ENCODE results near the gene CDT1.
A peak's percentile ranks its signal among the peaks of the same experiment; 100 is the strongest.

CDT1 gene

DNA sequence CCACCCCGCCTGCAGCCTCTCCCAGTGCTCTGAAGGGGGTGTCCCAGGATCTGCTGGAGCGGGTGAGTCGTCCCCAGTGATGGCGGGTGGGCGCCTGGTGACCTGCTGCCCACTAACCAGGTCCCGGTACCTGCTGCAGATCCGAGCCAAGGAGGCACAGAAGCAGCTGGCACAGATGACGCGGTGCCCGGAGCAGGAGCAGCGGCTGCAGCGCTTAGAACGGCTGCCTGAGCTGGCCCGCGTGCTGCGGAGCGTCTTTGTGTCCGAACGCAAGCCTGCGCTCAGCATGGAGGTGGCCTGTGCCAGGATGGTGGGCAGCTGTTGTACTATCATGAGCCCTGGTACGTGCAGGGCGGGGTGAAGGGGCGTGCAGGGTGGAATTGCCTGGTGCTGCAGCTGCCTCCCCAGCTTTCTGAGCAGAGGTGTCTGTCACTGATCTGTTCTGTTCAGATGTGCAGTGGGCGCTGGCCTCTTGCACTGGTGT is 3.6 kb downstream of the CDT1 start:
- no peaks in the 10 kb centered on the region for H3K9me3 Mint-ChIP-seq
- H3K4me1 Mint-ChIP-seq: peaks cover 18% of the 10 kb centered on the region
- ATAC-seq (replicated peaks; ENCODE audit: extremely low read depth, poor library complexity, severe bottlenecking): no peak
- DNase-seq (ENCODE audit: low spot score in 2 of 2): no peak
- peaks cover 27% of the 10 kb centered on the region for H3K36me3 Mint-ChIP-seq (ENCODE audit: insufficient read depth)
- H3K27ac Mint-ChIP-seq (ENCODE audit: low read depth): no peak overlapping the region
- H3K4me3 Mint-ChIP-seq: no peak overlapping the region
- no peaks in the 10 kb centered on the region for H3K27me3 Mint-ChIP-seq

DNA sequence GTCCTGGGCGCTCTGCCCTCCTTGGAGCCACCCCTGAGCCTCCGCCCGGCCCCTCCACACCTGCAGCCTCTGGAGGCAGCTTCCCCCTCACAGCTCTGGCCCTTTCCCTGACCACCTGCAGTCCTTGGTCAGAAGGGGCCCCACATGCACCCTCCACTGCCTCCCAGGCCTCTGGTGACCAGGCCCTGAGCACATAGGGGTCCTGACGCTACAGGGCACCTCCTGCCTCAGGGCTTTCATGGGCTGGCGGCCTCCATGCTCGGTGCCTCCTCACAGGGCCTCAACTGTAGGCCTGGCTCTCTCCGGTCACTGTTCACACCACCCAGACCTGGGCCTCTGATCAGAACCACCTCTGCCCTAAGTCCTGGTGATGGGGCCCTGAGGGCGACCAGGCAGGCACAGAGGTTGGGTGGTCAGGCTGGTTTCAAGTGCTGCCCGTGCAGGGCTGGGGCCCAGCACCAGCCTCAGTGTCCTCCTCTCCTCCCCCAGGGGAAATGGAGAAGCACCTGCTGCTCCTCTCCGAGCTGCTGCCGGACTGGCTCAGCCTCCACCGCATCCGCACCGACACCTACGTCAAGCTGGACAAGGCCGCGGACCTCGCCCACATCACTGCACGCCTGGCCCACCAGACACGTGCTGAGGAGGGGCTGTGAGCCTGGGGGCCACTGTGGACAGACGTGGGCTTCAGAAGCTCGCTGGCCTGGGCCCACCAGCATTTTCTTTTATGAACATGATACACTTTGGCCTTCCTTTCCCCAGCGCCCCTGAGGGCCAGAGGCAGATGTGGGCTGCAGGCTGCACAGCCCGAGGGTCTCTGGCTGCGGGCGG is 4.3 kb downstream of the CDT1 start:
- DNase-seq (ENCODE audit: low spot score in 2 of 2): no peak
- ATAC-seq (replicated peaks; ENCODE audit: extremely low read depth, poor library complexity, severe bottlenecking): no peak
- Mint-ChIP-seq H3K27ac (ENCODE audit: low read depth) (no peak overlapping the region), H3K4me3 (no peak overlapping the region), H3K36me3 (ENCODE audit: insufficient read depth) (peaks cover 25% of the 10 kb centered on the region), H3K27me3 (no peaks in the 10 kb centered on the region), H3K4me1 (peaks cover 18% of the 10 kb centered on the region), H3K9me3 (no peaks in the 10 kb centered on the region)

DNA sequence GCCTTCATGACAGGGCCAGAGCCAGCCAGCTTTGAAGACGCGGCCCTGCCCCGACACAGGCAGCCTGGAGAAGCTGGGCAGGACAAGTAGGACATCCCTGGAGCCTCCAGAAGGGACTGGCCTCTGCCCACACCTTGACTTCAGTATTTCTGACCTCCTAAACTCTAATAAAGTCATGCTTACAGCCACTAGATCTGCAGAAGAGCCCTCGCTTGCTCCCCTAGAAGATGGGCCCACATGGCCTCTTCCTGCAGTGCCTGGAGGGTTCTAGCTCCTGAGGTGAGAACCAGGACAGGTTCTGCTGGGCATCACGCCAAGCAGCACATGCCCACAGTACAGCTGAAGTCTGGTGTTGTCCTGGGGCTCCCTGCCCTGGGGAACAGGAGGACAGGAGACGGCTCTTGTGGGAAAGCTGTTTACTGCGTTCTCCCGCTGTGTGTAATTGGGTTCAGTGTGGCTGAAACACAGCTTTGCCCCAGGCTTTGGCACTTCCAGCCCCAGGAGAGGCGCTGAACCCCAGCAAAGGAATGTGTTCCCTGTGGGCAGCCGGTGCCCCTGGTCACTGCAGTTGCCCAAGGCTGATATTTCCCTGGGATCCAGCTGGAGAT is 5.6 kb downstream of the CDT1 start:
- Mint-ChIP-seq H3K27ac (ENCODE audit: low read depth) (no peak overlapping the region), H3K4me3 (peak overlapping the region; percentile 20), H3K27me3 (no peaks in the 10 kb centered on the region), H3K36me3 (ENCODE audit: insufficient read depth) (peaks cover 15% of the 10 kb centered on the region), H3K9me3 (no peaks in the 10 kb centered on the region), H3K4me1 (peaks cover 18% of the 10 kb centered on the region)
- DNase-seq (ENCODE audit: low spot score in 2 of 2): no peak
- ATAC-seq (replicated peaks; ENCODE audit: extremely low read depth, poor library complexity, severe bottlenecking): no peak

DNA sequence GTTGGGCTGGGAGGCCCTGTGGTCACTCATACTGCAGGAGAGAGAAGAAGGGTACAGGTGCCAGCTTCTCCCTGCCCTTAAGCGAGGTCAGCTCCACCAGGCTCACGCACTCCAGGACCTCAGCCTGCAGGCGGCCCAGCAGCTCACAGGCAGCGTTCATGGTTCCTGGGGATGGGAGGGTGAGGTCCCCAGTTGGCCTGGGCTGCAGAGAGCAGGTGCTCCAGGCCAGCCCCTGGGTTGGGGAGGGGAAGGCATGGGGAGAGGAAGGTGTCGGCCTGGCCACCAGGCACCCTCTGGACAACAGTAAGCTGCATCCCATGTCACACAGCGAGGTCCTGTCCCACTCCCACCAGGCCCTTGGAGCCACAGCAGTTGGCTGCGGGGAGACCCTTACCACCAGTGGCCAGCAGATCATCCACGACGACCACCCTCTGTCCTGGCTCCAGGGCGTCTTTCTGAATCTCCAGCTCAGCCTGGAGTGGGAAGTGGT is 6.1 kb downstream of the CDT1 start:
- H3K36me3 Mint-ChIP-seq (ENCODE audit: insufficient read depth): peaks cover 15% of the 10 kb centered on the region
- peak overlapping the region; percentile 20 for H3K4me3 Mint-ChIP-seq
- ATAC-seq (replicated peaks; ENCODE audit: extremely low read depth, poor library complexity, severe bottlenecking): no peak
- H3K4me1 Mint-ChIP-seq: peaks cover 18% of the 10 kb centered on the region
- DNase-seq (ENCODE audit: low spot score in 2 of 2): no peak
- H3K27me3 Mint-ChIP-seq: no peaks in the 10 kb centered on the region
- no peaks in the 10 kb centered on the region for H3K9me3 Mint-ChIP-seq
- no peak overlapping the region for H3K27ac Mint-ChIP-seq (ENCODE audit: low read depth)

DNA sequence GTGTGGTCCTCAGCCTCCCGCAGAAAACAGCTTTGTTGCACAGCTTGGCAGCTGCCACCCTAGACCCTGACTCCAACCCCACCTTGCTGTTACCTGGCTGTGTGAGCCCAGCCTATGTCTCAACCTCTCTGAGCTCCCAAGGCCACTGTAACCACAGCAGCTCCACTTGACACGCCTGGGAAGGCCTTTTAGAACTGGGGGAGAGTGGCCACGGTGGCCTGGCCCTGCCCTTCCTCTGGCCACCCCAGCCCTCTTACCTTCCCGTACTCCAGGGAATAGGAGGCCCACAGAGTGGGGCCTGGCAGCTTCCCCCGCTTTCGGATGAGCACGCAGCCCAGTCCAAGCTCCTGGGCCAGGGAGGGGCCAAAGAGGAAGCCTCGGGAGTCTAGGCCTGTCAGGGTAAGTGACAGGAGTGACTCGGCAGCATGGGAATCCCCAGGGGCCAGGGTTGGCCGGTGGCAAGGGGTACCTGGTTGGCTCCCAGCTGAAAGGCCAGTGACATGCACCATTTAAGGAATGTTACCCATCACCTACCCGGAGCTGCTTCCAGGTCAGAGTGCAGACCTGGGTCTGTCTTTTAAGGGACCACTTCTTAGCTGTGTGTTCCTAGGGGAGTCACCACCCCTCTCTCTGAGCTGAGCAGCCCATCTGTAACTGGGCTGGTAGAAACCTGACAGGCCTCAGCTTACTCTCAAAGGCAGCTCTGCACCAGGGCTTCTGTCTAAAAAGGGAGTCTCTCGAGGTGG is 6.8 kb downstream of the CDT1 start:
- no peak for DNase-seq (ENCODE audit: low spot score in 2 of 2)
- Mint-ChIP-seq H3K27ac (ENCODE audit: low read depth) (peak overlapping the region; percentile 89), H3K9me3 (no peaks in the 10 kb centered on the region), H3K4me3 (peak overlapping the region; percentile 88), H3K4me1 (peaks cover 18% of the 10 kb centered on the region), H3K36me3 (ENCODE audit: insufficient read depth) (peaks cover 15% of the 10 kb centered on the region), H3K27me3 (no peaks in the 10 kb centered on the region)
- ATAC-seq (replicated peaks; ENCODE audit: extremely low read depth, poor library complexity, severe bottlenecking): no peak

DNA sequence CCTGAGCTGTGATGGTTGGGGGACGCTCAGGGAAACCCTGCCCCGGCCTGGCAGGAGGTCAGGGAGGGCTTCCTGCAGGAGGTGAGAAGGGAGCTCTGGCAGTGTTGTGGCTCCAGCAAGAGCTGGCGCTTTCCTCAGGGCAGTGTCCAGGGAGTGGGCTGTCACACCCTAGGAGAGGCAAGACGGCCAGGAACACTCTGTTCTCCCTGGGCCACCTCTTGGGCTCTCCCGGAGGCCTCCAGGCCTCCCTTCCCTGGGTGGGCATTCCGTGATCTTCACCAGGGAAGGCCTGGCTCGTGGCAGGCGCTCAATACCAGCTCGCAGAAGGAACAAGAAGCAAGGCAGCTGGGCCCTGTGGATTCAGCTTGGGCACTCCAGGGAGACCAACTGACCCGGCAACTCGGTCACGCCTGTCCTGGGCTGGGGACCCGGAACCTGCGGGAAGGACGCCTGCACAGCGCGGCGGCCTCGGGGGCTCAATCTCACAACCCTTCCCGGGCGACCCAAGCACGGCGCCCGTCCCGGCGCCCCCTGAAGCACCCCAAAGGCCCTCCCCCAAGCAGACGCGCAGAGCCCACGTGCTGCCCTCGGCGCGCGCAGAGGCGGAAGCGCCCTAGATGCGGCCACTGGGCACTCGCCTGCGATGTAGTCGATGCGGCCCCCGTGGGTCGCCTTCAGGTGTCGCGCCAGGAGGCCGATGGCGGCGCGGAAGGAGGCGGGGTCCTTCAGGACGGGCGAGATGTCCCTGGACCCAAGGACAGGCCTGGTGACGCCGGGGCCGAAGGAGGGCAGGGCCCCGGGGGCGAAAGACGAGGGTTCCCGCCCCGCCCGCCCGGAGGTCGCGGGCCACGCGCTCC is 7.6 kb downstream of the CDT1 start:
- peak overlapping the region; percentile 89 for H3K27ac Mint-ChIP-seq (ENCODE audit: low read depth)
- DNase-seq (ENCODE audit: low spot score in 2 of 2) (peak; percentile 40 to 41), ATAC-seq (replicated peaks; ENCODE audit: extremely low read depth, poor library complexity, severe bottlenecking) (peak; percentile 61)
- no peaks in the 10 kb centered on the region for H3K9me3 Mint-ChIP-seq
- H3K27me3 Mint-ChIP-seq: no peaks in the 10 kb centered on the region
- peaks cover 15% of the 10 kb centered on the region for H3K36me3 Mint-ChIP-seq (ENCODE audit: insufficient read depth)
- H3K4me3 Mint-ChIP-seq: peak overlapping the region; percentile 88
- H3K4me1 Mint-ChIP-seq: peaks cover 18% of the 10 kb centered on the region

DNA sequence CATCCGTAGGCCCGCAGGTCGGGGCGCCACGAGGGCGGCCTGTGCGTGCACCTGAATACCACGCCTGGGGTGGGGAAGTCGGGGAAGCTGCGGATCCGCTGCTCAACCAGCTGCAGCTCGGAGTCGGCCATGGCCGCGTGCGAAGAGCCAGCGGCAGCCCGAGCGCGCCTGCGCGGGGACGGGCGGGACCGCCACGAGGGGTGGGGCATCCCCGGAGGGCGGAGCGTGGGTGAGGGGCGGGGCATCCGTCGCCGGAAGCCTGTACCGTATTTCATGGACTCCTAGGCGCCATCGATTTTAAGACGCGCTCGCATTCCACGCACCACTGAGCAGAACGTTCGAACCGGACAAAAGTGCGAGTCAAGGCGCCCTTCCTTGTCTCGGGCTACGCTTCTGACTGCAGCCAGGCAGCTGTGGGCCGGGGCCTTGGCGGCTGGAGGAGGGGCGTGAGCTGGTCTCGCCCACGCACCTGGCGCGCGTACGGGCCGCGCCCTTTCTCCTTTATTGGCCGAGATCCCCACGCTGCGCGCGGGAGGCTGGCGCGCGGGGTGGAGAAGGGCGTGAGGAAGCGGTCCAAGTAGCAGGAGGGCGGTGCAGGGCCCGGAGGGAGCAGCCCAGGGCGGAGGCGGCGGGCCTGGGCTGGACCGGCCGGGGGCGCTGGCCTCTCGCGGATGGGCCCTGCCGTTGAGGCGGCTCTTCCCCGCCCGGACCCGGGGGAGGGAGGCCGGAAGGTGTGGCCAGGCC is 8.4 kb downstream of the CDT1 start, which contains the start of gene APRT:
Gene APRT, minus strand, starts transcription at position 160 of the 744 bp plus-strand sequence. Its CDS starts 29 bp downstream, at position 131.
- Mint-ChIP-seq H3K4me3 (peak within 1 kb of the TSS; percentile 88), H3K27ac (ENCODE audit: low read depth) (peak within 1 kb of the TSS; percentile 89)

DNA sequence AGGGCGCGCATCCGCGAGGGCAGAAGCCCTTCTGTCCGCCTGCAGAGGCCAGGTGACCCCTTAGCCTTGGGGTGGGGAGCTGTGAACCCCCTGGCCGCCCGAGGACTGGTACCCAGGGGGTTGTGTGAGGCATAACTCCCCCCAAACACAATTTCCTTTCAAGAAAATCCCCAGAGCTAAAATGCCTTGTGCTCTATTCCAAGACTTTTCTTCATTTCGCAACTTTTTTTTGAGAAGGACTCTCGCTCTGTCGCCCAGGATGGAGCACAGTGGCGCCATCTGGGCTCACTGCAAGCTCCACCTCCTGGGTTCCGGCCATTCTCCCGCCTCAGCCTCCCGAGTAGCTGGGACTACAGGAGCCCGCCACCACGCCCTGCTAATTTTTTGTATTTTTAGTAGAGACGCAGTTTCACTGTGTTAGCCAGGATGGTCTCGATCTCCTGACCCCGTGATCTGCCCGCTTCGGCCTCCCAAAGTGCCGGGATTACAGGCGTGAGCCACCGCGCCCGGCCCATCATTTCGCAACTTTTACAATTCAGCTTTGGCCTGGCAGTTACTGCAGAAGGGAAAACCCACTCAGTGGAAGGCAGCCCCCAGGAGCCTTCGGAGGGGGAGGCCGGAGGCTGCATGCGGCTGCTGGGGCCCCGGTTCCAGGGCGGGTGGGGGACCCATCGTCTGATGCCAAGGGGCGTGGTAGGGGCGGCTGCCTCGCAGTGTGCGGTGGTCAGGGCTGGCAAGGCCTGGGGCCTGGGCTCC is 9.1 kb downstream of the CDT1 start:
- H3K4me3 Mint-ChIP-seq: peak overlapping the region; percentile 88
- H3K4me1 Mint-ChIP-seq: peaks cover 18% of the 10 kb centered on the region
- no peak for DNase-seq (ENCODE audit: low spot score in 2 of 2)
- H3K36me3 Mint-ChIP-seq (ENCODE audit: insufficient read depth): peaks cover 15% of the 10 kb centered on the region
- no peaks in the 10 kb centered on the region for H3K27me3 Mint-ChIP-seq
- ATAC-seq (replicated peaks; ENCODE audit: extremely low read depth, poor library complexity, severe bottlenecking): no peak
- H3K27ac Mint-ChIP-seq (ENCODE audit: low read depth): peak overlapping the region; percentile 89
- no peaks in the 10 kb centered on the region for H3K9me3 Mint-ChIP-seq

More for the DNA sequence above, 8.4 kb downstream of the CDT1 start, which contains the start of gene APRT:
- Mint-ChIP-seq H3K36me3 (ENCODE audit: insufficient read depth) (peaks cover 15% of the 10 kb centered on the region), H3K27me3 (no peaks in the 10 kb centered on the region), H3K4me1 (peaks cover 18% of the 10 kb centered on the region), H3K9me3 (no peaks in the 10 kb centered on the region)
- ATAC-seq (replicated peaks; ENCODE audit: extremely low read depth, poor library complexity, severe bottlenecking): peak; percentile 90
- peak; percentile 97 to 99 for DNase-seq (ENCODE audit: low spot score in 2 of 2)

DNA sequence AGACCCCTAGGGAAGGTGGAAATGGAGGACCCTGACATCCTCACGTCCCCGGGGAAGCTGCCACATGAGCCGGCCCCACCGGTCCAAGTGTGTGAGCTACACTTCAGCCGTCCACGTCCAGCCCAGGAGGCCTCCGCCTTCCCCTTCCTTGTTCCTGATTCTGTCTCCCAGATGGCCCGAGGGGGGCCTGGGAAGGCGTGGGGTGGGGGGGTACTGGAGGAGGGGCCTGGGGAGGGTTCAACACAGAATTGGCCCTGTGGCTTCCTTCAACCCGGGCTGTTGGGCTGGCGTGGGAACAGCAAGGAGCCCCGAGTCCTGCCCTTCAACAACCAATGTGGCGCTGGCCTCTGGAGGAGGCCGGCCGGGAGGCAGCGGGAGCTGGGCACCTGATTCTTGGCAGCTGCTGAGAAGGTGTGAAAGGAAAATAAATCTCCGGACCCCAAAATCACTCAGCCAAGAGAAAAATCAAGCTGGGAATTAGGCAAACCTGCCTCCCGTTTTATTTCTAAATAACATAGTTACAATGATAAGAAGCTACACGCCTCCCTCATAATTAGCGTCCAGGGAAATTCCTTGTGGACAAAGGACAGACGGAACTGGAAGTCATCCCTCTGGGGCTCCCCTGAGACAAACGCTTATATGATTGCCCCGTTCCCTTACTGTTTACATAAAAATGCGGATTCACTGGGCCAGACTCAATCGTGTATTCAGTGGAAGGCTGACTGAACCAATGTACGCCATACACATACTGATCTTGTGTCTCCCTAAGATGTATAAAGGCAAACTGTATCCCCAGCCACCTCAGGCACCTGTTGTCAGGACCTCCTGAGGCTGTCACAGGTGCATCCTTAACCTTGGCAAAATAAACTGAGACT is 9.9 kb downstream of the CDT1 start:
- Mint-ChIP-seq H3K9me3 (no peaks in the 10 kb centered on the region), H3K27me3 (no peaks in the 10 kb centered on the region), H3K36me3 (ENCODE audit: insufficient read depth) (peaks cover 14% of the 10 kb centered on the region), H3K4me1 (peaks cover 18% of the 10 kb centered on the region), H3K4me3 (peak overlapping the region; percentile 88), H3K27ac (ENCODE audit: low read depth) (no peak overlapping the region)
- DNase-seq (ENCODE audit: low spot score in 2 of 2) (no peak), ATAC-seq (replicated peaks; ENCODE audit: extremely low read depth, poor library complexity, severe bottlenecking) (no peak)

DNA sequence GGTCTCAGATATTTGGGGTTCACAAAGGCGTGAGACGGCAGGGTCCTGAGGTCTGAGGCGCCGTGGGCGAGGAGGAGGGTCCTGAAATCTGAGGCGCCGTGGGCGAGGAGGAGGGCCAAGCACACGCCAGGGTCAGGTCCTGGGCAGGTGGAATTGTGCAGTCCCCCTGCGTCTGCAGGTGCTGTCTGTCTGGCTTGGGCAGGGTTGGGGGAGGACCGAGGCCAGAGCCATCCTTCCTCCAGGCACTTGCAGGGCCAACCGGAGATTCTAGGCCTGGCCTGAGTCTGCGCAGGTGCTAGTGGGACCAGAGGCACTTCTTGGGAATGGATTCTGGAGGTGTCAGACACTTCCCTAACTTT is 10.5 kb downstream of the CDT1 start:
- H3K36me3 Mint-ChIP-seq (ENCODE audit: insufficient read depth): peaks cover 15% of the 10 kb centered on the region
- H3K4me3 Mint-ChIP-seq: no peak overlapping the region
- H3K9me3 Mint-ChIP-seq: no peaks in the 10 kb centered on the region
- peaks cover 18% of the 10 kb centered on the region for H3K4me1 Mint-ChIP-seq
- DNase-seq (ENCODE audit: low spot score in 2 of 2) (no peak), ATAC-seq (replicated peaks; ENCODE audit: extremely low read depth, poor library complexity, severe bottlenecking) (no peak)
- no peak overlapping the region for H3K27ac Mint-ChIP-seq (ENCODE audit: low read depth)
- no peaks in the 10 kb centered on the region for H3K27me3 Mint-ChIP-seq

Measured in central memory CD8-positive, alpha-beta T cell (primary cell).